Measurements from ENCODE around the gene NAT16. TPM values are rescaled to one million over a fixed set of nuclear protein-coding genes. Genes with fewer than 3 reads are reported as not detected.
A peak's percentile ranks its signal among the peaks of the same experiment; 100 is the strongest.

NAT16 gene
- total and polyA plus RNA-seq, 9 of the 15 experiments (the other 6 are each of a cell fraction or from before 2014, with no cell fraction given): 0.04 TPM; not detected in 8

GRCh38 chr7:101162551-101163278, 17.4 kb downstream of the NAT16 start (continued):
- TF ChIP-seq E4F1 (CRISPR knock-in tag; IDR thresholded peaks at IDR 0.05; ENCODE audit: borderline replicate concordance) (no peak), SRSF9 (IDR thresholded peaks at IDR 0.05; ENCODE audit: borderline replicate concordance, low read depth, low read length) (no peak), ZNF146 (CRISPR knock-in tag; IDR thresholded peaks at IDR 0.05; ENCODE audit: unreplicated experiment) (no peak), GABPB1 (CRISPR knock-in tag; IDR thresholded peaks at IDR 0.05) (peak; percentile 46), ETV5 (CRISPR knock-in tag; IDR thresholded peaks at IDR 0.05; ENCODE audit: low read depth) (peak; percentile 75), KHSRP (IDR thresholded peaks at IDR 0.05) (no peak), MITF (IDR thresholded peaks at IDR 0.05) (peak; percentile 60; the same call in 1 of the 2 replicates), ZBTB33 (CRISPR knock-in tag; IDR thresholded peaks at IDR 0.05) (no peak), GATA2 (CRISPR knock-in tag; IDR thresholded peaks at IDR 0.05) (no peak), RNF2 (IDR thresholded peaks at IDR 0.05) (peak; percentile 66; the same call in 1 of the 2 replicates), EP300 (IDR thresholded peaks at IDR 0.05; ENCODE audit: low read length) (no peak), L3MBTL2 (IDR thresholded peaks at IDR 0.05) (peak; percentile 96), TFE3 (CRISPR knock-in tag; IDR thresholded peaks at IDR 0.05) (no peak), EP400 (IDR thresholded peaks at IDR 0.05) (no peak), TFAP4 (CRISPR knock-in tag; IDR thresholded peaks at IDR 0.05; ENCODE audit: borderline replicate concordance) (peak; percentile 32; the same call in 1 of the 2 replicates), FOXA1 (IDR thresholded peaks at IDR 0.05; ENCODE audit: borderline replicate concordance) (no peak), TARDBP (IDR thresholded peaks at IDR 0.05) (no peak), ARID3B (CRISPR knock-in tag; IDR thresholded peaks at IDR 0.05; ENCODE audit: borderline replicate concordance) (no peak)
